Measurements from ENCODE around the gene PHF21A.
"Not testable (repeated sequence)": the region's sequence is repeated elsewhere in the genome, so short reads cannot be mapped to it uniquely, and the experiment has no call there.

The PHF21A gene

GRCh38 chr11:45900916-45901617 lies 220.2 kb downstream of the PHF21A start:
- DNase-seq = no peak

GRCh38 chr11:45900175-45900800 lies 221.0 kb downstream of the PHF21A start:
- DNase-seq = not testable (repeated sequence)

GRCh38 chr11:45899448-45900174 lies 221.6 kb downstream of the PHF21A start:
- DNase-seq = peak; percentile 43

- DNase-seq = no peak
These were observed 222.2 kb downstream of the PHF21A start for GRCh38 chr11:45899086-45899447.

- DNase-seq = no peak
These were observed 223.7 kb downstream of the PHF21A start for GRCh38 chr11:45897556-45897955.

- DNase-seq = no peak
These were observed 224.8 kb downstream of the PHF21A start for GRCh38 chr11:45896422-45896984.

- no peak for DNase-seq
These were observed 225.5 kb downstream of the PHF21A start for GRCh38 chr11:45895553-45896259.

GRCh38 chr11:45894555-45895247 lies 226.6 kb downstream of the PHF21A start:
- no peak for DNase-seq

- no peak for DNase-seq
These were observed 228.4 kb downstream of the PHF21A start for GRCh38 chr11:45892856-45893255.

- DNase-seq = no peak
These were observed 230.2 kb downstream of the PHF21A start for GRCh38 chr11:45890886-45891550.

GRCh38 chr11:45889966-45890365 lies 231.3 kb downstream of the PHF21A start:
- DNase-seq = no peak

- no peak for DNase-seq
These were observed 231.7 kb downstream of the PHF21A start for GRCh38 chr11:45889555-45889954.

GRCh38 chr11:45887587-45887986 lies 233.7 kb downstream of the PHF21A start:
- no peak for DNase-seq

- DNase-seq = no peak
These were observed 234.3 kb downstream of the PHF21A start for GRCh38 chr11:45886816-45887520.

GRCh38 chr11:45885921-45886721 lies 235.1 kb downstream of the PHF21A start:
- DNase-seq = no peak

GRCh38 chr11:45885274-45885920 lies 235.9 kb downstream of the PHF21A start, which contains the start of gene MAPK8IP1:
MAPK8IP1 (plus strand) TSS chr11:45885651; CDS start chr11:45885821, 170 bp downstream.
- DNase-seq = peak; percentile 4

GRCh38 chr11:45884596-45885185 lies 236.6 kb downstream of the PHF21A start:
- no peak for DNase-seq
